Measurements from ENCODE around the gene AP1S1.
"Not testable (repeated sequence)": the region's sequence is repeated elsewhere in the genome, so short reads cannot be mapped to it uniquely, and the experiment has no call there.

Gene AP1S1

GRCh38 chr7:101153969-101154692 lies at the start of gene AP1S1:
Gene AP1S1 (plus strand): TSS chr7:101154476. CDS start chr7:101154515, 39 bp downstream.
- peak; percentile 94 for DNase-seq (ENCODE audit: low read depth in 2 of 2)

DNA sequence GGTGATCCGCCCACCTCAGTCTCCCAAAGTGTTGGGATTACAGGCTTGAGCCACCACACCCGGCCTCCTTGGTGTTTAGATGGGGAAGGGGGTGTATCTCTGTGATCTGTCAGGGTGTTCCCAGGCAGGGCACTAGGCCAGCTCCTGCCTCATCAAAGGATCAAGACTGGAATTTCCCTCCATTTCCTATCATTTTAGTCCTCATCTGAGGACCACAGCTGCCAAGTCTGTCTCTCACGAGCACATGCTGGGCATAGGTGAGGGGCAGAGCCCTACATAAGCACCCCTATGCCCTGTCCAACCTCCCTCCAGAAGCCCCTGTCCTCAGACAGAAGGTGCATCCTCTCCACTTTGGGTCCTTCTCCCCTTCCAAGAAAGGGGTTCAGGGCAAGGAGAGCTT lies 49.5 kb upstream of the AP1S1 start:
- no peak for DNase-seq (ENCODE audit: low read depth in 2 of 2)

DNA sequence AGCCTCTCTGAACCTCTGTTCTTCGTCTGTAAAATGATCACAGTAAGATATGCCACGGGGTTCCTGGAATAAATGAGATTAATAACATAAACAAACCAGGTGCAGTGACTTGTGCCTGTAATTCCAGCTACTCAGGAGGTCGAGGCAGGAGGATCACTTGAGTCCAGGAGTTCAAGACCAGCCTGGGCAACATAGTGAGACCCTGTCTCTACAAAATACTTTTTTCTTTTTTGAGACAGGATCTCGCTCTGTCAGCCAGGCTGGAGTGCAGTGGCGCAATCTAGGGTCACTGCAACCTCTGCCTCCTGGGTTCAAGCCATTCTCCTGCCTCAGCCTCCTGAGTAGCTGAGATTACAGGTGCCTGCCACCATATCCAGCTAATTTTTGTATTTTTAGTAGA lies 49.0 kb upstream of the AP1S1 start:
- DNase-seq (ENCODE audit: low read depth in 2 of 2): not testable (repeated sequence)

DNA sequence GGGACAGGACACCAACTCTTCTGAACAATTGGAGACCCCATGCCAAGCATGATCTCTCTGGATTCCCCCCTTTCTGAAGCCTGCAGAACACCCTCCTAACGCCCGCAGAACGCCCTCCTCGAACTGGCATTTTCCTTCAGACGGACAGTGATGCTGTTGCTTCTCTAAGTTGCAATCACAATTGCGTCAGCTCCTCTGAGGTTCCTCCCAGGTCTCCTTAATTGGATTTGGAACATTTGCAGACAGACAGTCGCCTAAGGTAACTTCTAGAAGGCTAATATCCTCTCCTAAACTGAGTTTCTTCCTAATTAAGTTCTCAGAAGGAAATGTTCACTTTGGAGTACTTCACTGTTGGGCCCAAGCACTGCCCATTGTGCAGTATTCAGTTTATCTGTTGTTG lies 47.9 kb upstream of the AP1S1 start:
- no peak for DNase-seq (ENCODE audit: low read depth in 2 of 2)

DNA sequence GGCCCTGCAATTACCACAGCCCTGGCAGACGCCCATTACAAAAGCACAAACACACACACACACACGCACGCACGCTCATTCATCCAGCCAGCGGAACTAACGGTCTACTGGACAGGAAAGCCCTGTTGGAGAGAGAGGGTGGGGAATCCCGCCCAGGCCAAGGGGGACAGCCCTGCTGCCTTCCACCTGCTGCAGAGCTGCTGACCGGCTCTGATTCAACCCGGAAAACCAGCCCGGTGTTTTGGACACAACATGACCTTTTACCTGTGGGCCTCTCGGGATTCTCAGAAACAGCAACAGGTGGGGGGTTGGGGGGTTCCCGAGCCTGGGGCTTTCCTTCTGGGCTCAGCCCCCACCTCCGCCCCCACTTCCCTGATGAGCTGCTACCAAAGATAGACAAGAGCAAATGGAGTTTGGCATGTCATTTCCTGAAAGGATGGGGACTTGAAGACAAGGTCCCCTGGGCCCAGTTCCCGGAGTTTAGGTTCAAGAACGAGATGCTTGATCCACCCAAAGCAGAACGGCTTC lies 45.9 kb upstream of the AP1S1 start:
- no peak for DNase-seq (ENCODE audit: low read depth in 2 of 2)

DNA sequence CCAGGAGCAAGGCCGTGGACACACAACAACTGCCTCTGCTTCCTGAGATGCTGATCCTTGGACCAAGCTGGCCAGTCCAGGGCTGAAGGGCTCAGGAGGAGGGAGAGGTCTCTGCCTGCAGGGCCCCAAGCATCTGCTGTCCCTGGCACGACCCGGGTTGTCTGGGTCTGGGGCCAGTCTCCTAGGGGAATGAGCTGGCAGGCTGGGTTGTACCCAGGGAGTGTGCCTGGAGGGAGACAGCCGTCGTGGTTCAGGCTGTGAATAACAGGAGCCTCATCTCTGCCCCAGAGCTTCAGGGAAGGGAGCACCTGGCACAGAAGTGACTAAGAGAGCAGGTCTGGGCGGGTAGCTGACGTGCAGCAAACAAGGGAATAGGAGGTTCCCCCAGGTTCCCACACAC lies 45.3 kb upstream of the AP1S1 start:
- DNase-seq (ENCODE audit: low read depth in 2 of 2): no peak

- no peak for DNase-seq (ENCODE audit: low read depth in 2 of 2)
Observed at GRCh38 chr7:101109368-101109767, 44.9 kb upstream of the AP1S1 start.

GRCh38 chr7:101111261-101111660 lies 43.0 kb upstream of the AP1S1 start:
- no peak for DNase-seq (ENCODE audit: low read depth in 2 of 2)

DNA sequence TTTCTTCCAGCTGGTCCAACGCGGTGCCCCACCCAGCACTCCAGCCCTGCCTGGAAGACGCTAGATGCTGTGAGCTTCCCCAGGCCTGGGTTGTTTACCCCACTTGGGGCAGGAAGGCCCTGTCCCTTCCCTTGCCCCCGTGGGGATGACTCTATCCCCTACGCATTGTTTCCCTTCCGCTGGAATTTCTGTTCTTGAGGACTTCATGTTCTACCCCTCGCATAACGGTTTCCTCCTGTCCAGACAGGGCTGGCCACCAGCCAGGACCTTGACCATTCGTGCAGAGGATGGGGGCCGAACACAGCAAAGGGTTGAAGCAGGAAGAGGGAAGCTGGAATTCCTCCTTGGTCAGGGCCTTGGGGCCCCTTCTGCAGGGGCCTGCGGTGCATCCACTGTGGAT lies 42.0 kb upstream of the AP1S1 start:
- no peak for DNase-seq (ENCODE audit: low read depth in 2 of 2)

GRCh38 chr7:101113140-101113539 lies 41.1 kb upstream of the AP1S1 start:
- DNase-seq (ENCODE audit: low read depth in 2 of 2): not testable (repeated sequence)

DNA sequence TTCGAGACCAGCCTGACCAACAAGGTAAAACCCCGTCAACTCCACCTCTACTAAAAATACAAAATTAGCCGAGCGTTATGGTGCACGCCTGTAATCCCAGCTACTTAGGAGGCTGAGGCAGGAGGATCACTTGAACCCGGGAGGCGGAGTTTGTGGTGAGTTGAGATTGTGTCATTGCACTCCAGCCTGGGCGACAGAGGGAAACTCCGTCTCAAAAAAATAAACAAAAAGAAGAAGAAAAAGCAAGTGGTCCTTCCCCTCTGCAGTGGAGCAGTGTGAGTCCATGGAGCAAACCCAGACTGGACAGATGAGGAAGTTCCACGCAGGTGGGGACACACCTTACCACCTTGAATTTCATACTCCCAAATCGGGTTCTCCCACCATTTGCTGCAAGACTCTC lies 40.4 kb upstream of the AP1S1 start:
- no peak for DNase-seq (ENCODE audit: low read depth in 2 of 2)

DNA sequence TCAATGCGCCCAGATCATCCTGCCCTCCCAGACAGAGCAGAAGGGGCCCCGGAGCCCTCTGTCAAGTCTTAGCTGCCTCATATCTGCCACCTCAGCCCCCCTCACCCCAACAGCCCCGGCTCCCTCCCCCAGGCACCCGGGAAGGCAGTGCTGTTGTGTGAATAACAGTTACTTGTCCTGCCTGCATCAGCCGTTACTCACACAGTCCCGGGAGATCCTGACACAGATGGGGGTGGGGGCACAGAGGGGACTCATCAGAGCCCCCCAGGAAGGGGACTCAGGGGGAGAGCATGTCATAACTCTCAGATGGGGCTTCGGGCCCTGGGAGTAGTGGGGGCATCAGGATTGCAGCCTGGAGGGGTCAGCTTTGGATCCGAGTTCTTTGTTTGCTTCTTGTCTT lies 39.8 kb upstream of the AP1S1 start:
- DNase-seq (ENCODE audit: low read depth in 2 of 2): no peak

DNA sequence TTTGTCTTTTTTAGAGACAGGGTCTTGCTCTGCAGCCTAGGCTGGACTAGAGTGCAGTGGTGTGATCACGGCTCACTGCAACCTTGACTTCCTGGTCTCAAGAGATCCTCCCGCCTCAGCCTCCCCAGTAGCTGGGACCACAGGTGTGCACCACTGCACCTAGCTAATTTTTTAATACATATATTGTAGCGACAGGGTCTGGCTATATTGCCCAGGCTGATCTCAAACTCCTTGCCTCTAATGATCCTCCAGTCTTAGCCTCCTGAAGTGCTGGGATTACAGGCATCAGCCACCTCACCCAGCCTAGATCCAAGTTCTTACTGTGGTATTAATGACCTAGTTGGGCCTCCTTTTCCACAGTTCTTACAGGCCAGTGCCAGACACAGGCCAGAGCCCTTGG lies 39.1 kb upstream of the AP1S1 start:
- DNase-seq (ENCODE audit: low read depth in 2 of 2): no peak

DNA sequence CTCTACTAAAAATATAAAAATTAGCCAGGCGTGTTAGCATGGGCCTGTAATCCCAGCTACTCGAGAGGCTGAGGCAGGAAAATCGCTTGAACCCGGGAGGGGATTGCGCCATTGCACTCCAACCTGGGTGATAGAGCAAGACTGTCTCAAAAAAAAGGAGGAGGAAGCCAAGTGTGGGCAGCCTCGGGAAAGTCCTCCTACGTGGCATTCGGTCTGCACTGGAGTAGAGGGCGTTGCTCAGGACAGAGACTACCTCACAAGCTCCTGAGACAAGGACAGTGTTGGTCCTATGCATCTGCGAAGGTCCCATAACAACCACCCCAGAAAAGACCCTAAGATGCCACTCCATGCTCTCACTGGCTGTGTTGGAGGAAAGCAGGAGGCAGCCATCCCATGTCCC lies 37.4 kb upstream of the AP1S1 start:
- DNase-seq (ENCODE audit: low read depth in 2 of 2): no peak

- no peak for DNase-seq (ENCODE audit: low read depth in 2 of 2)
Observed at GRCh38 chr7:101118856-101119255, 35.4 kb upstream of the AP1S1 start.

- no peak for DNase-seq (ENCODE audit: low read depth in 2 of 2)
Observed at GRCh38 chr7:101119876-101120275, 34.4 kb upstream of the AP1S1 start.

DNA sequence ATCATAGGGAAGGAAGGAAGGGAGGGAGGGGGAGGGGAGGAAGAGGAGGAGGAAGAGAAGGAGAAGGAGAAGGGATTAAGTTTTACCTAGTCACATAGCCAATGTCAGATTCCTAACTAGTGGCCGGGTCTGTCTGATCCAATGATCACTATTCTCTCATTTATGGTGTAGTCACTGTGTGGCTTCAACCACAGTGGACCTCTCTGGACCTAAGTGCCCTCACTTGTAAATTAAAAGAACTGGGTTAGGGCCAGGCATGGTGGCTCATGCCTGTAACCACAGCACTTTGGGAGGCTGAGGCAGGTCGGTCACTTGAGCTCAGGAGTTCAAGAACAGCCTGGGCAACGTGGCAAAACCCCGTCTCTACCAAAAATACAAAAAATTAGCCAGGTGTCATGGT lies 34.0 kb upstream of the AP1S1 start:
- no peak for DNase-seq (ENCODE audit: low read depth in 2 of 2)

GRCh38 chr7:101121631-101121990 lies 32.7 kb upstream of the AP1S1 start:
- not testable (repeated sequence) for DNase-seq (ENCODE audit: low read depth in 2 of 2)

DNA sequence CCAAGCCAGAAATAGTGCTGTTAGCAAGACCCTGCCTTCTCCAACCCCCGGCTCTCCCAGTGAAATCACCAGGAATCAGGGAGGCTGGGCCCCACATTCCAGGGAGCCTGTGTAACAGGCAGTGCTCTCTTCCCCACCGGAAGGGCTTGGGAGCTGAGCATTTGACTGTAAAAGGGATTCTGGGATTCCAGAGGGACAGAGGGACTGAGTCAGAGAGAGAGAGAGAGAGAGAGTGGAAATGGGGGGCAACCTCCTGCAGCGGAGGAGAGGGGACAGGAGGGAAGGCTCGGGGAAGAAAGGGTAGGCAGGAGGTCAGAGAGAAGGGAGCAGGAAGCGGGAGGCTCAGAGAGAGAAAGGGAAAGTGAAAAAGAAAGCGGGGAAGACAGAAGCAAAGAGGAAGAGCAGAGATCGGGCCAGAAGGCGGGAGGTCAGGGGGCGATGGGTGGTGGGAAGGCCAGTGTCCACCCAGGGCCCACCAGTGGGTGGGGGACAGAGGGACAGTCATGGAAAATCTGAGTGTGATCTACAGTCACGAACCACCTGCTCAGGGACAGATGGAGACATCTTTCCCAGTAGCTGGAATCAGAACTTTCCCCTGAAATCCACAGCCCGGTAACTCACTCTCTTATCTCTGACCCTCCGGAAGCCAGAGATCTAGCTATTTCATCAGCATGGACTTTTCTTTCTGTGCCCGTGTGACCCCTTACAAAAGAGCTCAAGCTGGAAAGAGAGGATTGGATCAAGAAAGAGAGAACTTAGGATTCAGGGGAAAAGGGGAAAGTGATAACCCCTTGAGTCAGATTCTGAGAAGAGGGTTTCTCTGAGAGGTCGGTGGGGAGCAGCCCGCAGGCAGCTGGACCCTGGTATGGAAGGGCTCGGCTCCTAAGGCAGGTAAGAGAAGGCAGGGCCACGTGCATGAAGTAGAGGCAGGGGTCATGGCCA lies 32.0 kb upstream of the AP1S1 start:
- no peak for DNase-seq (ENCODE audit: low read depth in 2 of 2)

DNA sequence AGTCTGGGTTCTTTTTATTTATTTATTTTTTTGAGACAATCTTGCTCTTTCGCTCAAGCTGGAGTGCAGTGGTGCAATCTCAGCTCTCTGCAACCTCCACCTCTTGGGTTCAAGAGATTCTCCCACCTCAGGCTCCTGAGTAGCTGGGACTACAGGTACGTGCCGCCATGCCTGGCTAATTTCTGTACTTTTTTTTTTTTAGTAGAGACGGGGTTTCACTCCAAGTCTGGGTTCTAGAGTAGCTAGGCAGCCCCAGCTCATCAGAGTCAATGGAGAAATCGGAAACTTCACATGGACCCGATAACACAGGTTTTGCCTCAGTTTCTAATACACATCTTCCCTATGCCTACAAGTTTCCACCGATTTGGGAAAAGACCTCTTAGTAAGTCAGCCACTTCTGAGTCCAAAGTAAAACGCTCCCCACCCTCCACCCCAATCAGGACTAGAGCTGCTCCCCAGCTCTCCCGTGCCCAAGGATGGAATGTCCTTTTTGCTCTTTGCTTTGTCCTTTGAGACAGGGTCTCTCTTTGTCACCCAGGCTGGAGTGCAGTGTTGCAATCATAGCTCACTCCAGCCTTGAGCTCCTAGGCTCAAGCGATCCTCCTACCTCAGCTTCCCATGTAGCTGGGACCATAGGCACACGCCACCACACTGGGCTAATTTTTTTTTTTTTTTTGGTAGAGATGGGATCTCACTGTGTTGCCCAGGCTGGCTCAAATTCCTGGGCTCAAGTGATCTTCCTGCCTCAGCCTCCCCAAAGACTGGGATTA lies 31.2 kb upstream of the AP1S1 start:
- DNase-seq (ENCODE audit: low read depth in 2 of 2): no peak

- no peak for DNase-seq (ENCODE audit: low read depth in 2 of 2)
Observed at GRCh38 chr7:101123703-101124068, 30.6 kb upstream of the AP1S1 start.

DNA sequence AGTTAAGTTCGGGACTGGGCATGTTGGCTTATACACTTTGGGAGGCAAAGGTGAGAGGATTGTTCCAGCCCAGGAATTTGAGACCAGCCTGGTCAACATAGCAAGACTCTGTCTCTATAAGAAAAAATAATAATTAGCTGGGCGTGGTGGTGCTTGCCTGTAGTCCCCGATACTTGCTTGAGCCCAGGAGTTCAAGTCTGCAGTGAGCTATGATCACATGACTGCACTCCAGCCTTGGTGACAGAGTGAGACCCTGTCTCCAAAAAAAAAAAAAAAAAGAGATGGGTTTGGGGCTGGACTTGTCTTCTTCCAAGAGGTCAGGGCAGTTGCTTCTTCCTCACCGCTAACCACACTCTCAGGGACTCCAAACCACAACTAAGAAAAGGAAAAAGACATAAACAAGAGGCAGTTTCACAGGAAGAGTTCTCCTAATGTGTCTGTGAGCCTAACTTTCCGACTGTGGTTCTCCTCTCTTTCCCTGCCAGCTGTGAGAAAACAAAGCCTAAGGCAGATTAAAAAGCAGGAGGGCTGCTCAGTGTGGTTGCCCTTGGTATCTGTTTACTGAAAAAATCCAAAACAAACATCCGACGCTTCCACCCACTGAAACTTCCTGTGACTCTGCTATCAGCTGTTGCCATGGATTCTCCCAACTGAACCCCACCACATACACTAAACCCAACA lies 29.8 kb upstream of the AP1S1 start:
- DNase-seq (ENCODE audit: low read depth in 2 of 2): no peak

Measured in stimulated activated CD4-positive, alpha-beta T cell treated with anti-CD3 and anti-CD28 coated beads, Interleukin-1b, Interleukin-23, amount 100 ng/mL, for 4 hours (primary cell).